Mucosa of descending colon (tissue), 3 donors: ENCODE measurements around the gene RFLNA. TPM values are rescaled to one million over a fixed set of nuclear protein-coding genes. Genes with fewer than 3 reads are reported as not detected.

Source experiments
- ATAC-seq: fragments of 200-7000 bp; cut with Tn5 transposase; one replicate; pipeline ENCODE4 v1.9.1; 2020; ENCODE audit warnings: mild to moderate bottlenecking, moderate library complexity
- DNase-seq, 3 donors: peaks; one replicate each; pipeline ENCODE4 v3.0.0-alpha.2; 2020
- H3K36me3 ChIP-seq: fragments of 200-600 bp; one replicate; pipeline ENCODE4 v1.8.0; 2021; ENCODE audit warnings: low read depth, mild to moderate bottlenecking
- H3K4me1 ChIP-seq: fragments of 200-600 bp; one replicate; pipeline ENCODE4 v1.8.0; 2021; ENCODE audit warnings: low read depth, mild to moderate bottlenecking
- H3K4me3 ChIP-seq: fragments of 200-600 bp; one replicate; pipeline ENCODE4 v1.8.0; 2021; ENCODE audit warnings: mild to moderate bottlenecking
- H3K9me3 ChIP-seq: fragments of 200-600 bp; one replicate; pipeline ENCODE4 v1.8.0; 2021; ENCODE audit warnings: mild to moderate bottlenecking
- intact Hi-C, 2 donors: fragments of 100-400 bp; cut with DNase I in 1 of 2; cut with micrococcal nuclease in 1 of 2; formaldehyde crosslinking; loops; one replicate each; pipeline versions ENCODE4 v1.11.0 to v1.11.1; 2022; cut with DNase I, micrococcal nuclease
- total RNA-seq, 3 donors: library from RNA; stranded (reverse); fragmentation: NEBNext Ultra II Directional in 2 of 3; extraction: Animal tissue kit (Norgen Biotek cat#: 25700) in 2 of 3; gene quantifications; one replicate each; pipeline versions ENCODE4 v1.2.1 to v1.2.4, GENCODE V29; 2021 to 2023
- TF ChIP-seq, protein P1 (sequence below): fragments of 200-600 bp; IDR thresholded peaks from one replicate; pipeline ENCODE4 v1.8.0; 2022; ENCODE audit warnings: antibody characterized with exemption, mild to moderate bottlenecking
- donor health status: DM: no; HTN: no; CAD: no; lungs with moderate emphysema.
- donor health status: DM: no; HTN: no; CAD: no.
- donor health status: DM: no; HTN: yes; CAD: no.

The RFLNA gene
- total RNA-seq, 3 donors from 2014 or later, result 18.0 to 74.5 (median 36.0) TPM

DNA sequence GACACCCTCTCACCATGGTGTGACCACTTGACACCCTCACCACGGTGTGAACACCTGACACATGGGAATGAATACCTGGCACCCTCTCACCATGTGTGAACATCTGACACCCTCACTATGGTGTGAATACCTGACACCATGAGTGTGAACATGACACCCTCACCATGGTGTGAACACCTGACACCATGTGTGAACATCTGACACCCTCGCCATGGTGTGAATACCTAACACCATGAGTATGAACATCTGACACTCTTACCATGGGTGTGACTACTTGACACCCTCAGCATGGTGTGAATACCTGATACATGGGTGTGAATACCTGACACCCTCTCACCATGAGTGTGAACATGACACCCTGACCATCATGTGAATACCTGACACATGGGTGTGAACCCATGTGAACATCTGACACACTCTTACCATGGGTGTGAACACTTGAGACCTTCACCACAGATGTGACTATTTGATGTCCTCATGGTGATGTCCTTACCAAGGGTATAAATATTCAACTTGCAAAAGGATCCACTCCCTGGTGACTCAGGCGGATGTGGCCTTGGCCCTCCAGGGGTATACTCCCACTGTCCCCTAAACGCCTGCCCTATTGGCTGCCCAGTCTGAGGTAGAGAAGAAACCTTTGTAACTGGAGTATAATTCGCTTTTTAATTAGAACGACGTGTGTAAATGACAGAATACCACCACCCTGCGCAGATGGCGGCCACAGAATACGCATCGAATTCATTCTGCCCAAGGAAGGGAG is 29.1 kb downstream of the RFLNA start:
- Histone ChIP-seq H3K4me1 (peaks cover 11% of the 10 kb centered on the region), H3K36me3 (no peaks in the 10 kb centered on the region), H3K9me3 (peaks cover 11% of the 10 kb centered on the region), H3K4me3 (no peak overlapping the region)
- intact Hi-C loops, result no loop called here
- TF ChIP-seq, protein P1, sequence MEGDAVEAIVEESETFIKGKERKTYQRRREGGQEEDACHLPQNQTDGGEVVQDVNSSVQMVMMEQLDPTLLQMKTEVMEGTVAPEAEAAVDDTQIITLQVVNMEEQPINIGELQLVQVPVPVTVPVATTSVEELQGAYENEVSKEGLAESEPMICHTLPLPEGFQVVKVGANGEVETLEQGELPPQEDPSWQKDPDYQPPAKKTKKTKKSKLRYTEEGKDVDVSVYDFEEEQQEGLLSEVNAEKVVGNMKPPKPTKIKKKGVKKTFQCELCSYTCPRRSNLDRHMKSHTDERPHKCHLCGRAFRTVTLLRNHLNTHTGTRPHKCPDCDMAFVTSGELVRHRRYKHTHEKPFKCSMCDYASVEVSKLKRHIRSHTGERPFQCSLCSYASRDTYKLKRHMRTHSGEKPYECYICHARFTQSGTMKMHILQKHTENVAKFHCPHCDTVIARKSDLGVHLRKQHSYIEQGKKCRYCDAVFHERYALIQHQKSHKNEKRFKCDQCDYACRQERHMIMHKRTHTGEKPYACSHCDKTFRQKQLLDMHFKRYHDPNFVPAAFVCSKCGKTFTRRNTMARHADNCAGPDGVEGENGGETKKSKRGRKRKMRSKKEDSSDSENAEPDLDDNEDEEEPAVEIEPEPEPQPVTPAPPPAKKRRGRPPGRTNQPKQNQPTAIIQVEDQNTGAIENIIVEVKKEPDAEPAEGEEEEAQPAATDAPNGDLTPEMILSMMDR, result no peak
- DNase-seq (no peak), ATAC-seq (no peak)

DNA sequence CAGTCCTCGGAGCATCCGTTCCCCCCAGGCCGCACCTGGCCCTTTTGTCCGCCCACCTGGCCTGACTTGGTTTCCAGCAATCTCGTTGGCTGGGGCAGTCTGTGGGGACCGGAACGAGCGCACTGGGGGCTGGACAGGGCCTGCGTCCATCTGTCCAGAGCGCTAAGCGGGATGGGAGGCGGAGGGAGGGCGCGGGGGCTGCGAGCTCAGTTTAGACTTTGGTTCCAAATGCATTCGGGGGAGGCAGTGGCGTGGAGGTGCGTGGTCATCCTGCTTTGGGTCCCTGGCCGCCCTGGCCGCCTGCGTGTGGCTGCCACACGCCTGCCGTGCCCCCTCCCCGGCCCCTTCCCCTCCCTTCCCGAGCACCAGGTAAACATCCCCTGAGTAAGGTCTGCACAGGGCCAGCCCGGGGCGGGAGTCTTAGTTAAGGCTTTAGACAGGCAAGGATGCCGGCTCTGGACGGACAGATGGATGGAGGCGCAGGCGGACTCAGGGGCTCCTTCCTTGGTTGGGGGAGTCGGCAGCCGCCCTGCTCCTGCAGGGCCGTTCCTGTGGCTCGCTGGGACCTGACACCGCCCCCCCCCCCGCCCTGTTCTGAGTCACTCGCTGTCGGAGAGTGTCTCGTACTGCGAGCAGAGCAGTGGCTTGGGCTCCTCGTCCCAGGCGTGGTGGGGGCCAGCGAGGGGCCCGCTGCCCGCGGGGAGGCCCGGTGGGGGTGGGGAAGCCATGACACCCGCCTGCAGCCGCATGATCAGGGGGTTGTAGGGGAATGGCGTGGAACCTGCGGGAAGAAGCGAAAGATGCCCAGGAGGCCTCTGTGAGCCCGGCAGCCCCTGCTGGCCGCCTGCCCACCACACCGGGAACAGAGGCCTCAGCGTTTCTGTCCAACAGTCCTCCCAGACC is 30.2 kb downstream of the RFLNA start:
- H3K4me3 ChIP-seq, result no peak overlapping the region
- ATAC-seq (no peak), DNase-seq (peak in 1 of 3 donors; percentile 20)
- peaks cover 11% of the 10 kb centered on the region for H3K9me3 ChIP-seq
- peaks cover 11% of the 10 kb centered on the region for H3K4me1 ChIP-seq
- TF ChIP-seq, protein P1, result no peak
- H3K36me3 ChIP-seq, result no peaks in the 10 kb centered on the region
- intact Hi-C loops, result no loop called here

DNA sequence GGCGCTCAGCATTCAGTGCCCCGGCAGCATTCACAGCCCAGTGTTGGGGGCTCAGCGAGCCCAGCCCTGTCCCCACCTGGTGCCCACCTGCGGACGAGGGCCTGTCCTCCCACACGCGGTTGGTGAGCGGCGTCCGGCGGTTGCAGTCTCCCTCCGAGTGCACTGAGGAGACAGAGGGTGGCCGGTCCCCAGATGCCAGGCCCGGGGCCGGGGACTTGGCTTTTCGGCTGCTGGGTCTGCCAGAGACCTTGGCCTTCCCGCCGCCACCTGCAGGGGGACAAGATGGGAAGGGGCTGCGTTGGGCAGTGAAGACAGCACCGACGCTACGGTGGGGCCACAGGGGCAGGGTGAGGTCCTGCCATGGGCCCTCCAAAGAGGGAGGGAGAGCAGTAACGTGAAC is 31.2 kb downstream of the RFLNA start:
- intact Hi-C loops, result no loop called here
- DNase-seq (no peak), ATAC-seq (no peak)
- H3K36me3 ChIP-seq, result no peaks in the 10 kb centered on the region
- no peak overlapping the region for H3K4me3 ChIP-seq
- TF ChIP-seq, protein P1, result no peak
- peaks cover 11% of the 10 kb centered on the region for H3K9me3 ChIP-seq
- H3K4me1 ChIP-seq, result peaks cover 11% of the 10 kb centered on the region

- Histone ChIP-seq H3K4me1 (peaks cover 11% of the 10 kb centered on the region), H3K9me3 (peaks cover 11% of the 10 kb centered on the region), H3K36me3 (no peaks in the 10 kb centered on the region), H3K4me3 (no peak overlapping the region)
- no peak for DNase-seq
- intact Hi-C loops, result no loop called here
- ATAC-seq, result no peak
- TF ChIP-seq, protein P1, result no peak
Observed at GRCh38 chr12:124326871-124327270, 32.0 kb downstream of the RFLNA start.

DNA sequence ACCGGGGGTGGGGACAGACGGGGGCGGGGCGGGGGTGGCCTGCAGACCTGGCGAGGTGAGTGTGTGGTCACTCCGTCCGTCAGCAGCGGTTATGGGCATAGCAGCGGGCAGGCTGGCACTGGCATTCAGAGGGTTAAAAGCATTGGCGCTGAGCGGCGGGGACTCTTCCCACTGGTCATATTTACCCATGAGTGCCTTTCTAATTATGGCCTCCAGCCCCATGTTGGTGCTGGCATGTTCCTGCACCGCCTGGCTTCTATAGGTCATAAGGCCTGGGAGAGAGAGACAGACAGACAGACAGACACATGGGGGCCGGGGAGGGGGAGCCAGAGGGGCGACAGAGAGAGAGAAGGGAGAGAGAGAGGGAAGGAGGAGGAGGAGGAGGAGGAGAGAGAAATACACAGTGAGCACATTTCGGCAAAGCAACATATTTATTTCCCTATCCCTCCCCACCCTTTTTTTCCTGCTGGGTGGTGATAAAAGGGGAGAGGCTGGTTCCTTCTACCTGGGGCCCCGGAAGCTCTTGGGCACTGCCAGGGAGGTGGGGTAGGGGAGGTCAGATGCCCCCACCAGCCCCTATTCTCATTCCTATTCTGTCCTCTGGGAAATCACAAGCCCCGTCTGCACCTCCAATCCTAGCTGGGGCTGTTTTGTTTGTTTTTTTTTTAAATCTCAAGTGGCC is 32.6 kb downstream of the RFLNA start:
- TF ChIP-seq, protein P1, result no peak
- ATAC-seq, result peak; percentile 67
- DNase-seq, result peak in 1 of 3 donors; percentile 28
- Histone ChIP-seq H3K36me3 (no peaks in the 10 kb centered on the region), H3K4me1 (peaks cover 11% of the 10 kb centered on the region), H3K4me3 (no peak overlapping the region), H3K9me3 (peaks cover 11% of the 10 kb centered on the region)
- intact Hi-C loops, result no loop called here
